Kidney epithelial cell (primary cell): ENCODE measurements around the gene NUMBL. TPM values are rescaled to one million over a fixed set of nuclear protein-coding genes. Genes with fewer than 3 reads are reported as not detected.

Experiments
- DNase-seq: peaks from one replicate; pipeline ENCODE4 v3.0.0-alpha.2; 2010; ENCODE audit warnings: low read depth
- H3K27me3 ChIP-seq: 2 replicates; pipeline ENCODE4 v1.6.0; 2011; ENCODE audit warnings: low read length; ENCODE audit not compliant: control insufficient read depth, insufficient read depth
- H3K36me3 ChIP-seq: 2 replicates; pipeline ENCODE4 v1.5.1; 2011; ENCODE audit warnings: low read length; ENCODE audit not compliant: control insufficient read depth, insufficient read depth
- H3K4me3 ChIP-seq: 2 replicates; pipeline ENCODE4 v1.5.1; 2011; ENCODE audit warnings: low read depth, mild to moderate bottlenecking, control low read depth, low read length
- total RNA-seq: library from RNA; depleted of rRNA; stranded (reverse); fragments of >200 nt; gene quantifications from 2 replicates; pipeline ENCODE4 v1.2.3, GENCODE V29; 2015
- TF ChIP-seq, protein P1 (sequence below): IDR thresholded peaks from 2 replicates; pipeline ENCODE4 v1.5.1; 2011; ENCODE audit warnings: mild to moderate bottlenecking, moderate library complexity, low read length, control low read depth, inconsistent platforms; ENCODE audit not compliant: insufficient read depth, poor library complexity, severe bottlenecking

The NUMBL gene
- total RNA-seq, 1 donor from 2014 or later, result 20.0 TPM

DNA sequence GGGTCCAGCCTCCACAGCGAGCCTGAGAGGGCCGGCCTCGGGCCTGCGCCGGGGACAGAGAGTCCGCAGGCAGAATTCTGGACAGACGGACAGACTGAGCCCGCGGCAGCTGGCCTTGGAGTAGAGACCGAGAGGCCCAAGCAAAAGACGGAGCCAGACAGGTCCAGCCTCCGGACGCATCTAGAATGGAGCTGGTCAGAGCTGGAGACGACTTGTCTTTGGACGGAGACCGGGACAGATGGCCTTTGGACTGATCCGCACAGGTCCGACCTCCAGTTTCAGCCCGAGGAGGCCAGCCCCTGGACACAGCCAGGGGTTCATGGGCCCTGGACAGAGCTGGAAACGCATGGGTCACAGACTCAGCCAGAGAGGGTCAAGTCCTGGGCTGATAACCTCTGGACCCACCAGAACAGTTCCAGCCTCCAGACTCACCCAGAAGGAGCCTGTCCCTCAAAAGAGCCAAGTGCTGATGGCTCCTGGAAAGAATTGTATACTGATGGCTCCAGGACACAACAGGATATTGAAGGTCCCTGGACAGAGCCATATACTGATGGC, 27.0 kb upstream of the NUMBL start:
- Histone ChIP-seq H3K4me3 (peak overlapping the region; percentile 61), H3K36me3 (no peaks in the 10 kb centered on the region), H3K27me3 (no peaks in the 10 kb centered on the region)
- DNase-seq, result no peak
- TF ChIP-seq, protein P1, sequence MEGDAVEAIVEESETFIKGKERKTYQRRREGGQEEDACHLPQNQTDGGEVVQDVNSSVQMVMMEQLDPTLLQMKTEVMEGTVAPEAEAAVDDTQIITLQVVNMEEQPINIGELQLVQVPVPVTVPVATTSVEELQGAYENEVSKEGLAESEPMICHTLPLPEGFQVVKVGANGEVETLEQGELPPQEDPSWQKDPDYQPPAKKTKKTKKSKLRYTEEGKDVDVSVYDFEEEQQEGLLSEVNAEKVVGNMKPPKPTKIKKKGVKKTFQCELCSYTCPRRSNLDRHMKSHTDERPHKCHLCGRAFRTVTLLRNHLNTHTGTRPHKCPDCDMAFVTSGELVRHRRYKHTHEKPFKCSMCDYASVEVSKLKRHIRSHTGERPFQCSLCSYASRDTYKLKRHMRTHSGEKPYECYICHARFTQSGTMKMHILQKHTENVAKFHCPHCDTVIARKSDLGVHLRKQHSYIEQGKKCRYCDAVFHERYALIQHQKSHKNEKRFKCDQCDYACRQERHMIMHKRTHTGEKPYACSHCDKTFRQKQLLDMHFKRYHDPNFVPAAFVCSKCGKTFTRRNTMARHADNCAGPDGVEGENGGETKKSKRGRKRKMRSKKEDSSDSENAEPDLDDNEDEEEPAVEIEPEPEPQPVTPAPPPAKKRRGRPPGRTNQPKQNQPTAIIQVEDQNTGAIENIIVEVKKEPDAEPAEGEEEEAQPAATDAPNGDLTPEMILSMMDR, result no peak

DNA sequence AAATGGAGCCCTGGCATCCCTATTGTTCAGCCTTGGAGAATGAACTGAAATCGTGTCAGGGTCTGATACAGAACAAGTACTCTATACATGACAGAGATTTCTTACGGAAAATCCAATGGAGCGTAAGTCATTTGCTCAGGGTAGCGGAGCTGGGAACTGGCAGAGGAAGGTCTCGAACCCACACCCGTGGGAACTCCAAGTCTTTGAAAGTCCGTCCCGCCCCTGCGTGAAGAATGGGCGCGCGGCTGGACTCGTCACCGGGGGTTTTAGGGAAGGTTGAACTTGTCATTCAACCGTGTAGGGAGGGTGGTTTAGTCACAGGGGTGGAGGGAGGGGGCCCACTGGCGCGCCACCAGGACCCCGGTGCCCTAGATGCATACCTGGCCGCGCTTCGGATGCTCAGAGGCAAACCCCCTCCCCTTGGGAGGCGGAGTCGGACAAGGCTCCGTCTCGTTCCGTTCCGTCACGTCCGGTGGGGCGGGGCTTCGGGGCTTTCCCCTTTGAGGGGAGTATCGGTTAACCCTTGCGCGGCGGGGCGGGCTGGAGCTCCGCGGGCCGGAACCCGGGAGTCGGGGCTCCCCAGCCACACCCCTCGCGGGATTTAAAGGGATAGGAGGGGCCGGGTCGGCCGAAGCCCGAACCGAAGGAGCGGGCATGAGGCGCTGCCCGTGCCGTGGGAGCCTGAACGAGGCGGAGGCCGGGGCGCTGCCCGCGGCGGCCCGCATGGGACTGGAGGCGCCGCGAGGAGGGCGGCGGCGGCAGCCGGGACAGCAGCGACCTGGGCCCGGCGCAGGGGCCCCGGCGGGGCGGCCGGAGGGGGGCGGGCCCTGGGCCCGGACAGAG, 26.3 kb upstream of the NUMBL start, which contains the start of the genes COQ8B and ITPKC:
TSS of gene COQ8B (minus strand) at position 405 of the 843 bp plus-strand sequence. CDS start 2,254 bp downstream, outside the sequence.
TSS of gene ITPKC (plus strand) at position 631 of the 843 bp plus-strand sequence. CDS start at position 655, 24 bp downstream.
- H3K27me3 ChIP-seq, result no peaks in the 10 kb centered on the region
- TF ChIP-seq, protein P1, result no peak
- peak; percentile 88 for DNase-seq

DNA sequence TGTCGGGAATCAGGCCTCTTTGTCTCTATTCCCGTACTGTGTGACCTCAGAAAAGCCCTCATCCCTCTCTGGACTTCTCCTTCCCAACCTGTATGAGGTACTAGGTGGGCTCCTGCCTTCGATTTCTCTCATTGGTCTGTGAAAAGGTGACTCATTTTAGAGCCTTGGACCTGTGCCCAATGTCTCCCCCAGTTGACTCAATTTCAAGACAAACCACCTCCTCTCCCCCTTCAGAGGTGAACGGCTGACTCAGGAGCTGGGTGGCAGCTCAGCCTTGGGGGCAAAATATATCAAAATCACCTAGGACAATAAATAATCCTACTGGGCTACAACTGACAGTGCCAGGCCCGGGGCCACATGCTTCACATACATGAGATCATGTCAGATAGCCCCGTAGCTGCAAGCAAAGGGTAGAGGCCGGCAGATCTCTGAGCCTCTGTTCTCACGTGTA, 25.6 kb upstream of the NUMBL start:
- peak overlapping the region; percentile 61 for H3K4me3 ChIP-seq
- TF ChIP-seq, protein P1, result no peak
- H3K36me3 ChIP-seq, result no peaks in the 10 kb centered on the region
- H3K27me3 ChIP-seq, result no peaks in the 10 kb centered on the region
- DNase-seq, result peak; percentile 90

More for the DNA sequence above, 26.3 kb upstream of the NUMBL start, which contains the start of the genes COQ8B and ITPKC:
- H3K36me3 ChIP-seq, result no peaks in the 10 kb centered on the region
- H3K4me3 ChIP-seq, result peak within 1 kb of the TSS; percentile 61

DNA sequence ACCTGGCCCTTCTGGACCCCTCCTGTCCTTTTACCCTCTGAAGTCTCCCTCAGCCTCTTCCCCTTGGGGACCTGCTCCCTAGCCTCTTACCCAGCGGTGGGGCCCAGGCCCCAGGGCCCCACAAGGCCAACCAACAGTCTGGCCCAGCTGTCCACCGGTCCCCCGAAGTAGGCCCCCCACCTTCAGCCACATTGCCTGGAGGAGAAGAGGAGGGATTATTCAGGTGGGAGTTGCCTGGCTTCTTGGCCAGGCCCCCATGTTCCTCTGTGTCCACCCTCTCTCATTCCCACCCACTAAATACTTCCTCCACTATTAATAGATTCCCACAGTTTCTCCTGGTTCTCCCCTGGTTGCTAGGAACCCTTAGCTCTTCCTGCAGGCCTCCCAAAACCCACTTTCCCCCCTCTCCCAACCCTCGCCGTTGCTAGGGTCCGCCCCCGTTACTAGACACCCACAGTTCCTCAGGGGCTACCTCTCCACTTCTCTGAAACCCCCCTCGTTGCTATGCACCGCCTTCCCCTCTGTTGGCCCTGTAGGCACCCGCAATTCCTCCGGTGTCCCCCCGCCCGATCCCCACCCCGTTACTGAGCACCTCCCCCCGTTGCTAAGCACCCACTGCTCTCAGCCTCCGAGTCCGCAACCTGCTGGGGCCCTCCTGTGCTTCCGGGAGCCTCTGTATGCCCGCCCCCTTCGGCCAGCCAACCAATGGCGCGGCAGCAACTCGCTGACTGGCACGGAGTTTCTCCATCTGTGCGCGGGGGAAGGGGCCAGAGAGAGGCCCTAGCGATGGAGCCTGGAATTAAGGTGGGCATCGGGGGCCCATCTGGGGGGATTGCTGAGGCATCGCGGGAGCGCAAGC, 24.2 kb upstream of the NUMBL start:
- H3K4me3 ChIP-seq, result peak overlapping the region; percentile 54
- H3K36me3 ChIP-seq, result peaks cover 2% of the 10 kb centered on the region
- no peaks in the 10 kb centered on the region for H3K27me3 ChIP-seq
- no peak for DNase-seq
- TF ChIP-seq, protein P1, result no peak

DNA sequence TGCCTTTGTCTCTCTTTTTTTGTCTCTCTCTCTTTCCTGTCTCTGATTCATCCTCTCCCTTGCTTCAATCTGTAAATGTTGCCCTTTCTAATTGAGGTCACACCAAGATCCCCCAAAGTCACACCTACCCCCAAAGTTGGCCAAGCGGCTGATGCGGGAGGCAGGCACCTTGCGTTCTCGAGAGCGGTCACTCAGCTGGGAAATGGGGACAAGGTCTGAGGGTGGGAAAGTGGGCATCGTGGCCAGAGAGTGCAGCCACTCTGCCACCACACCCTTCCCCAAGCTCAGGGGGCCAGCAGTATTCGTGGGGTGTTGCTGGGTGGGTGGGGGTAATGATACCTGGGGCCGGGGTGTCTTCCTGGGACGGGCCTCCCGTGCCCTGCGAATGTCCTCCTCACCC, 23.5 kb upstream of the NUMBL start:
- H3K4me3 ChIP-seq, result peak overlapping the region; percentile 54
- no peaks in the 10 kb centered on the region for H3K27me3 ChIP-seq
- peaks cover 2% of the 10 kb centered on the region for H3K36me3 ChIP-seq
- TF ChIP-seq, protein P1, result no peak
- DNase-seq, result no peak
